ENCODE results near the gene P4HTM. TPM values are rescaled to one million over a fixed set of nuclear protein-coding genes. Genes with fewer than 3 reads are reported as not detected.
A peak's percentile ranks its signal among the peaks of the same experiment; 100 is the strongest.

Gene P4HTM
- polyA plus RNA-seq, 3 donors: 11.7 to 41.1 (median 20.2) TPM

DNA sequence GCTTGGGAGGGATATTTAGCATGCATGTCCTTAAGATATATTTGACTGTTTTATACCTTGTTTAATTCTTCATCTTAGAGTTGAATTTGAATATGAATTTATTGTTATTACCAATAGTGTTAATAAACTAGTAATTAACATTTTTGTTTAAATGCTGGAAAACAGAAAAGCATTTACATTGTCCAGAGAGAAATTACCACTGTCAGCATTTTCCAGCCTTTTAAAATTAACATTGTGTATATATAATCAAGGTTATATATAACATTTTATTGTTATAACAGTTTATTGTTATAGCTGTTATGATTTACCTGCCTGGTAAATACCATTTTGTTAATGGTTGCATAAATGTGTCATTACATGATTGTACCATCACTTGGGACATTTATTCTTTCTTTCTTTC lies 8.0 kb upstream of the P4HTM start:
- H3K27ac ChIP-seq (ENCODE audit: low read depth, low read length): no peak overlapping the region

DNA sequence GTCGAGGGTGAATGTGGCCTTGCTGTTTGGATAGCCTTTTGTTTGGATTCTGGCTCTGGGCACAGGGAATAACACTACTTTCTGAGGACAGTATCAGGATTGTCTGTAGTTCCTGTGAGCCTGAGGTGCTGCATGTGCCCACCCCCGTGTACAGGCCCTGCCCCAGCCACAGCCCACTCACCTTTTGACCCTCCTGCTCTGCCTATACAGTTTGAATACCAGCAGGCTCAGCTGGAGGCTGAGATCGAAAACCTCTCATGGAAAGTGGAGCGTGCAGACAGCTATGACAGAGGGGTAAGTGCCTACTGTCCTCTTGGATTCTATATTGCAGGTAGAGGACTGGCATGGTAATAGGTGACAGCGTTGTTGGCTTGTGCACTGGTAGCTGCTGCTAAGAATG lies 7.4 kb upstream of the P4HTM start:
- WGBS, 3 donors: 83 to 90% (median 84%) methylated on average over 5 of the region's 5 CpGs

GRCh38 chr3:48983096-48983495 lies 6.9 kb upstream of the P4HTM start:
- no peak overlapping the region for H3K27ac ChIP-seq (ENCODE audit: low read depth, low read length)
- 93 to 98% (median 97%) methylated on average over 4 of the region's 4 CpGs for WGBS, 3 donors

More for the DNA sequence above, 7.4 kb upstream of the P4HTM start:
- H3K27ac ChIP-seq (ENCODE audit: low read depth, low read length): no peak overlapping the region

DNA sequence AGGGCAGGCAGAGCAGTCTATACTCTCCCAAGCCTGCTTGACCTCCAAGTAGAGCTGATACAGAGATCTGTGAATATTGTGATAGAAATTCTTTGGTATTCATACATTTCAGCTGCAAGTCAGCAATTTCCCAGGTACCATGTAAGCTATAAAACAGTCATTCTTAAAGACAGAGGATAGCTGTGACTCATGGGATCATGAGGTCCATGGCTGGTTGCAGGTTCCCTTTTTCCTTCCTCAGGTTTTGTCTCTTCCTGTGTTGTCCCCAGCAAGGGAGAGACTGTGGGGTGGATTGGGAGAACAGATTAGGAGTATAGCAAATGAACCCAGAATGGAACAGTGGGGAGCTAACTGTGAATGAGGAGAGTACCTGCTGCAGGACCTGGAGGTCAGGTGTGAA lies 5.4 kb upstream of the P4HTM start:
- H3K27ac ChIP-seq (ENCODE audit: low read depth, low read length): no peak overlapping the region

- no peak overlapping the region for H3K27ac ChIP-seq (ENCODE audit: low read depth, low read length)
- 83 to 95% (median 92%) methylated on average over 7 of the region's 7 CpGs for WGBS, 3 donors
Observed at GRCh38 chr3:48985831-48986376, 4.1 kb upstream of the P4HTM start.

GRCh38 chr3:48989126-48989795 lies 780 bp upstream of the P4HTM start:
- H3K27ac ChIP-seq (ENCODE audit: low read depth, low read length): peak overlapping the region; percentile 5
- 3 to 6% (median 4%) methylated on average over 21 of the region's 21 CpGs for WGBS, 3 donors

GRCh38 chr3:48990636-48991469 lies 812 bp downstream of the P4HTM start:
- 3 to 8% (median 6%) methylated on average over 40 of the region's 40 CpGs for WGBS, 3 donors
- H3K27ac ChIP-seq (ENCODE audit: low read depth, low read length): no peak overlapping the region

DNA sequence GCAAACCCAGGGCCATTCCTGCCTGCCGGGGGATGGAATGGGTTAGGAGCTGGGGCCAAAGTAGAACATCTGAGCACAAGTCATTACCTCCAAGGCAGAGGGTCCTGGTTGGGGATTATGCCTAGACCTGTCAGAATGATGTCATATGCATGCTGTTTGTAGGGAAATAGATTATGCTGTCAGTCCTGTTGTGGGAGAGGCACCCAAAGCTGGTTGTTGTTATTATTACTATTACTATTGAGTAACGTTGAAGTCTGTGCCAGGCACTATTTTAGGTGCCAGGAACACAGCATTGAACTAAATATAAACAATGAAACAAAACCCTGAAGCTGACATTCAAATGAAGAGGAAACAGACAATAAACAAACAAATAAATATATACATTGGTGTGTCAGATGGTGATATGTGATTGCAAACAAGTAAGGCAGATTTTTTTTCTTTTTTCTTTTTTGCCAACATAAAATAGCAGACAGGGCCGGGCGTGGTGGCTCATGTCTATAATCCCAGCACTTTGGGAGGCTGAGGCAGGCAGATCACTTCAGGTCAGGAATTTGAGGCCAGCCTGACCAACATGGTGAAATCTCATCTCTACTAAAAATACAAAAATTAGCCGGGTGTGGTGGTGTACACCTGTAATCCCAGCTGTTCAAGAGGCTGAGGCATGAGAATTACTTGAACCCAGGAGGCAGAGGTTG lies 2.0 kb downstream of the P4HTM start:
- WGBS, 3 donors: 72 to 79% (median 75%) methylated on average over 5 of the region's 5 CpGs
- no peak overlapping the region for H3K27ac ChIP-seq (ENCODE audit: low read depth, low read length)

DNA sequence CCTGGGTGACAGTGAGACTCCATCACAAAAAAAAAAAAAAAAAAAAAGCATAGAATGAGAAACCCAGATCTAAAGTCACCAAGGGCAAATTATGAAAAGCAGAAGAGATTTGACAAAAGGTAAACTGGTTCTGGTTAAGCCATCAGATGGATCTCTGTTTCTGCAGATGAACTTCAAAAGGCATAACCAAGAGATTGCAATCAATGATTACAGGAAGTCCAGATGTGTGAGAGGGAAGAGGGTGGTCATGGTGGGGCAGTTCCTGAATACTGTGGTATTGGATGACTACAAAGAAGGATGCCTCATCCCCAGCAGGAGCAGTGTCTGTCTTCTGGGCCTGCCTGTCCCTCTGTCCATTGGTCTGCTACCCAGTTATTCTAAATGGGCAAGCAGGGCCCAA lies 3.8 kb downstream of the P4HTM start:
- no peak overlapping the region for H3K27ac ChIP-seq (ENCODE audit: low read depth, low read length)

DNA sequence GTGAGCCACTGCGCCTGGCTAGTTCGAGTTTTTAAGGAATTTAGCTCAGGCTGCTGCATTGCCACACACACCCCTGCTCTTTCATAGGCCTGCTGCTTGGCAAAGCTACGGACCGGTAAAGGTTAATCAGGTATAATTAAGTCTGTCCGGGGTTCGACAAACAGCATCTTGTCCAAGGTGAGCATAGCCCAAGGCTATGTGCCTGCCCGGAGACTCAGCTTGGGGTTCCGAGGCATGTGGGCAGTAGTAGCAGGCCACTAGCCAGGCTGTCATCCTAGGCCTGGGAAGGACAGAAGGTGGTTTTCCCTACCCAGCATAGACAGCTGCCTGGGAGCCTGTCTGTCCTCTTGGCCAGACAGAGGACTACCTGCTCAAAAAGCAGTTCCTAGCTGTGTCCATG lies 6.6 kb downstream of the P4HTM start:
- no peak overlapping the region for H3K27ac ChIP-seq (ENCODE audit: low read depth, low read length)
- whole genome bisulfite sequencing, 3 donors: 92 to 97% (median 94%) methylated on average over 8 of the region's 8 CpGs

DNA sequence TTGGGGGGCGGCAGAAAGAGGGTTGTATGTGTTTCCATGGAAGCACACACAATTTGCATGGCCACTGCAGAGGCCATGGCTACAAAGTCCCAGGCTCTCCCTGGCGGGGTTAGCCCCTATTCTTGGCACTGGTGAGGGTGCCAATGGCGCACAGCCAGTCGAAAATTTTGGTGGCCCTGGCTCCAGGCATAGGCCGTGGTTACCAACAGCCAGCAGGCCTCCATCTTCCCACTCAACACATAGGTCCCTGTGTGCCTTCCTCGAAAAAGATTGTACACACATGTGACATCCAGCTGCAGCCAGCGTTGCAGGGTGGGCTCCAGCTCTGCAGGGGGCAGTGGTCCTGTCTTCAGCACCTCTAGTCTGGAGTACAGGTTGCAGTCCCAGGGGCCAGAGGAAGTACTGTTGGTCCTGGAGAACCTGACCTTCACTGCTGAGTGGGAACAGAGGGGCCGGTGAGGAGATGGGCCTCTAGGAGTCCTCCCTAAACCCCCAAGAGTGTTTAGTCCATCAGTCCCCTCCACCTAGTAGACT lies 7.1 kb downstream of the P4HTM start:
- H3K27ac ChIP-seq (ENCODE audit: low read depth, low read length): no peak overlapping the region
- 86 to 88% (median 86%) methylated on average over 8 of the region's 8 CpGs for WGBS, 3 donors

- 77 to 84% (median 81%) methylated on average over 20 of the region's 20 CpGs for whole genome bisulfite sequencing, 3 donors
- no peak overlapping the region for H3K27ac ChIP-seq (ENCODE audit: low read depth, low read length)
Observed at GRCh38 chr3:48997714-48998637, 7.9 kb downstream of the P4HTM start.

GRCh38 chr3:48999085-48999858 lies 9.2 kb downstream of the P4HTM start:
- no peak overlapping the region for H3K27ac ChIP-seq (ENCODE audit: low read depth, low read length)
- 67 to 88% (median 86%) methylated on average over 8 of the region's 8 CpGs for WGBS, 3 donors

GRCh38 chr3:49001155-49001554 lies 11.1 kb downstream of the P4HTM start:
- H3K27ac ChIP-seq (ENCODE audit: low read depth, low read length): no peak overlapping the region
- 87 to 96% (median 89%) methylated on average over 6 of the region's 6 CpGs for WGBS, 3 donors

DNA sequence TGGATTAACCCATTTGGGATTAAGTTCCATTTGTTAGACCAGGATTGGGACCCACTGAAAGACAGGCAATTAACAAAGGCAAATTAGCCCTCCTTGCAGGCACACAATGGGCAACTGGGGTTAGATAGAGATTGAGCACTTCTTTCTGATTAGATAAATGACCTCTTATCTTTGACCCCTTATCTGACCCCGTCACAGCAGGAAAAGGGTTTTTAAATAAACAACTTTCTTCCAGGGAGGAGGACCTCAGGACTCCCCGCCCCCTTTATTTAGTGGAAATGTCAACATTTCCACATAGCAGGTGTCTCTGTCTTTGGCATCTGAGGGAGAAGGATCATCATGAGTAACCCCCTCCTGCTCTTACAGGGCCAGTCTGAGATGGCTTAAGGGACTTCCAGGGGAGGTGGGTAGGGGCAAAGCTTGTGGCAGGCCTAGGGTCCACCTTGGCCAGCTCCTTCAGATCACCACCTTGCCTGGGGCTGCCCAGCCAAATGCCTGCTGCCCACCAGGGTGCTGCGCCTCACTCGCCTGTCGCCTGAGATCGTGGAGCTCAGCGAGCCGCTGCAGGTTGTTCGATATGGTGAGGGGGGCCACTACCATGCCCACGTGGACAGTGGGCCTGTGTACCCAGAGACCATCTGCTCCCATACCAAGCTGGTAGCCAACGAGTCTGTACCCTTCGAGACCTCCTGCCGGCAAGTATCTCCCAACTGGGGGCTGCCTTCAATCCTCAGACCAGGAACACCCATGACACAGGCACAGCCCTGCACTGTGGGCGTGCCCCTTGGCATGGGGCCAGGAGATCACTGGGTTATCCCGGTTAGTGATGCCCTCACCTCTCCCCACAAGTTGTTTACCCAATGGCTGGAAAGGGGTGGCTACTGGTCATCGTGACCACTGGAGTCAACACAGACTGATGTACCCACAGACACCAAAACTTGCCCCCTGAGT lies 14.6 kb downstream of the P4HTM start:
- 87 to 89% (median 88%) methylated on average over 16 of the region's 16 CpGs for WGBS, 3 donors
- no peak overlapping the region for H3K27ac ChIP-seq (ENCODE audit: low read depth, low read length)

DNA sequence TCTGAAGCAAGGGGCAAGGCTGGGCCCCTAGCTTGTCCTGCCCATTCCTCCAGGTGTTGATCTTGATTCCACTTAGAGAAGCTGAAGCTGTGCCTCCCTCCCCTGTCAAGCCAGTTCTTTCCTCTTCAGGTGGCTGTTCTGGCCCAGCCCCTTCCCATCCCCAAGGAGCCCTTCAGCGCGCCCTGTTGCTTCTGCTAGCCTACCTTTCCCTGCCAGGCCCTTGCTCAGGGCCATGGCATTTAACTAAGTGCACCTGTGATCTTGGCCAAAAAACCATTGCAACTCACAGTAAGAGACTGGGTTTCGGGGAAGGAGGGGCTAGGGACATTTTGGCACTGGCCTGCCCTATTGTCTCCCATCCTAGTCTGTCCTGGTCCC lies 15.3 kb downstream of the P4HTM start:
- no peak overlapping the region for H3K27ac ChIP-seq (ENCODE audit: low read depth, low read length)
- 93 to 100% (median 98%) methylated on average over 3 of the region's 3 CpGs for WGBS, 3 donors
